ENCODE measurements around the gene ELOVL6. TPM values are rescaled to one million over a fixed set of nuclear protein-coding genes. Genes with fewer than 3 reads are reported as not detected.
"Not testable (repeated sequence)": the region's sequence is repeated elsewhere in the genome, so short reads cannot be mapped to it uniquely, and the experiment has no call there.

Gene ELOVL6
- total and polyA plus RNA-seq, 2 experiments from 2014 or later, result 12.8 to 18.1 TPM

DNA sequence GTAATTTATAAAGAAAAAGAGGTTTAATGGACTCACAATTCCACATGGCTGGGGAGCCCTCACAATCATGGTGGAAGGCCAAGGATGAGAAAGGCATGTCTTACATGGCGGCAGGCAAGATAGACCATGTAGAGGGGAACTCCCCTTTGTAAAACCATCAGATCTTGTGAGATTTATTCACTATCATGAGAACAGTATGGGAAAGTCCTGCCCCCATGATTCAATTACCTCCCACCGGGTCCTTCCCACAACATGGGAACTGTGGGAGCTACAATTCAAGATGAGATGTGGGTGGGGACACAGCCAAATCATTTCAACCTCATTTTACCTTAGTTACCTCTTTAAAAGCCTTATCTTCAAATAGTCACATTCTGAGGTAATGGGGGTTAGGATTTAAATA lies 30.9 kb upstream of the ELOVL6 start:
- no peaks in the 10 kb centered on the region for H3K79me2 ChIP-seq

DNA sequence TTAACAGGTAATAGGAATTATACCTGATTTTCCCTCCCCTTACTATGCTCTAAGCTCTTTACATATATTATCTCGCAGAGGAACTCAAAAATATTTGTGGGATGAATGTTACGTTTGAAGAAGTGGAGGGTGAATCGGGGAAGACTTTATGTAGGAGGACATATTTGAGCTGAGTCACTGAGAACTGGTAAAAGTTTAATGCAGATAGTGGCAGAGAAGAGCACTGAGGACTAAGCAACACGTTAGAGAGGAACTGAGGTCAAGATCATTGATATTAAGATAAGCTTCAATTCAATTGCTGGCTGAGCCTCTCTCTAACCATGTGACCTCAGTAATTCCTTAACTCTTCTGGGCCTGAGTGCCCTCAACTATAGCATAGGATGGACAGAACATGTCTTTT lies 26.4 kb upstream of the ELOVL6 start:
- Histone ChIP-seq H3K9me2 (replicated peaks; ENCODE audit: insufficient read depth) (no peaks in the 10 kb centered on the region), H3K4me1 (ENCODE audit: insufficient read depth) (no peaks in the 10 kb centered on the region), H3K4me2 (no peak overlapping the region), H3K4me3 (no peak overlapping the region), H4K20me1 (ENCODE audit: insufficient read depth, poor library complexity, severe bottlenecking) (no peaks in the 10 kb centered on the region), H3K27ac (no peak overlapping the region), H3K9me3 (ENCODE audit: low read depth) (no peaks in the 10 kb centered on the region), H2AFZ (no peak overlapping the region), H3K79me2 (no peaks in the 10 kb centered on the region), H3K27me3 (no peaks in the 10 kb centered on the region), H3K36me3 (replicated peaks; ENCODE audit: insufficient read depth, low read depth) (no peaks in the 10 kb centered on the region)
- DNase-seq (ENCODE audit: low spot score), result no peak
- 32% methylated on average over 4 of the region's 4 CpGs for WGBS (ENCODE audit: low lambda C conversion rate, missing lambda C conversion rate)
- TF ChIP-seq, protein P1, sequence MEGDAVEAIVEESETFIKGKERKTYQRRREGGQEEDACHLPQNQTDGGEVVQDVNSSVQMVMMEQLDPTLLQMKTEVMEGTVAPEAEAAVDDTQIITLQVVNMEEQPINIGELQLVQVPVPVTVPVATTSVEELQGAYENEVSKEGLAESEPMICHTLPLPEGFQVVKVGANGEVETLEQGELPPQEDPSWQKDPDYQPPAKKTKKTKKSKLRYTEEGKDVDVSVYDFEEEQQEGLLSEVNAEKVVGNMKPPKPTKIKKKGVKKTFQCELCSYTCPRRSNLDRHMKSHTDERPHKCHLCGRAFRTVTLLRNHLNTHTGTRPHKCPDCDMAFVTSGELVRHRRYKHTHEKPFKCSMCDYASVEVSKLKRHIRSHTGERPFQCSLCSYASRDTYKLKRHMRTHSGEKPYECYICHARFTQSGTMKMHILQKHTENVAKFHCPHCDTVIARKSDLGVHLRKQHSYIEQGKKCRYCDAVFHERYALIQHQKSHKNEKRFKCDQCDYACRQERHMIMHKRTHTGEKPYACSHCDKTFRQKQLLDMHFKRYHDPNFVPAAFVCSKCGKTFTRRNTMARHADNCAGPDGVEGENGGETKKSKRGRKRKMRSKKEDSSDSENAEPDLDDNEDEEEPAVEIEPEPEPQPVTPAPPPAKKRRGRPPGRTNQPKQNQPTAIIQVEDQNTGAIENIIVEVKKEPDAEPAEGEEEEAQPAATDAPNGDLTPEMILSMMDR (IDR thresholded peaks at IDR 0.05; ENCODE audit: poor library complexity), result no peak
- TF ChIP-seq EZH2 (IDR thresholded peaks at IDR 0.05; ENCODE audit: borderline replicate concordance) (no peak), EZH2phosphoT487 (IDR thresholded peaks at IDR 0.05; ENCODE audit: low read depth, severe bottlenecking, unreplicated experiment) (no peak)

More for the DNA sequence above, 30.9 kb upstream of the ELOVL6 start:
- Histone ChIP-seq H3K4me1 (ENCODE audit: insufficient read depth) (no peaks in the 10 kb centered on the region), H4K20me1 (ENCODE audit: insufficient read depth, poor library complexity, severe bottlenecking) (no peaks in the 10 kb centered on the region), H3K27ac (no peak overlapping the region), H3K9me3 (ENCODE audit: low read depth) (no peaks in the 10 kb centered on the region), H3K36me3 (replicated peaks; ENCODE audit: insufficient read depth, low read depth) (no peaks in the 10 kb centered on the region), H3K4me2 (no peak overlapping the region), H3K9me2 (replicated peaks; ENCODE audit: insufficient read depth) (no peaks in the 10 kb centered on the region), H3K4me3 (no peak overlapping the region), H3K27me3 (no peaks in the 10 kb centered on the region), H2AFZ (no peak overlapping the region)
- TF ChIP-seq EZH2phosphoT487 (IDR thresholded peaks at IDR 0.05; ENCODE audit: low read depth, severe bottlenecking, unreplicated experiment) (no peak), EZH2 (IDR thresholded peaks at IDR 0.05; ENCODE audit: borderline replicate concordance) (no peak)
- TF ChIP-seq, protein P1 (IDR thresholded peaks at IDR 0.05; ENCODE audit: poor library complexity), result no peak
- 93% methylated on average over 2 of the region's 2 CpGs for WGBS (ENCODE audit: low lambda C conversion rate, missing lambda C conversion rate)
- DNase-seq (ENCODE audit: low spot score), result no peak

DNA sequence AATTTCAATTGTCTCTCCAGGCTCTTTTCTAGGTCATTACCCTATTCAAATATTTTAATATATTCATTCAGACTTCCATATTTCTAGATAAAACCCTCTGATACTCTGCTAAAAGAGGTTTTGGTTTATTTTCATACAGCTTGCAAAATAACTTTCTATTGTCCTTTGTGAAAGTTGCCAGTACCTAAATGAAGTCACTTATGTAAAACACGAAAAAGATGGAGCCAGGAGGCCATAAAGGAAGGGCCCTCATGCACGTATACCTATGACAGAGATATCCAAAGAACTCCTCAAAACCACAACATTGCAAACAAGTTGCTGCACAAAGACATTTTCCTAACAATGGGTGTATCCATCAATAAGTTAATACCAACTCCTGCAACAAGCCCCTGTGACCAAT lies 25.7 kb upstream of the ELOVL6 start:
- no peak for TF ChIP-seq EZH2phosphoT487 (IDR thresholded peaks at IDR 0.05; ENCODE audit: low read depth, severe bottlenecking, unreplicated experiment)
- TF ChIP-seq, protein P1 (IDR thresholded peaks at IDR 0.05; ENCODE audit: poor library complexity), result no peak
- no peak for TF ChIP-seq EZH2 (IDR thresholded peaks at IDR 0.05; ENCODE audit: borderline replicate concordance)
- 93% methylated on average over 2 of the region's 2 CpGs for WGBS (ENCODE audit: low lambda C conversion rate, missing lambda C conversion rate)
- Histone ChIP-seq H3K79me2 (no peaks in the 10 kb centered on the region), H3K27ac (no peak overlapping the region), H3K9me3 (ENCODE audit: low read depth) (no peaks in the 10 kb centered on the region), H3K27me3 (no peaks in the 10 kb centered on the region), H4K20me1 (ENCODE audit: insufficient read depth, poor library complexity, severe bottlenecking) (no peaks in the 10 kb centered on the region), H2AFZ (no peak overlapping the region), H3K4me2 (no peak overlapping the region), H3K36me3 (replicated peaks; ENCODE audit: insufficient read depth, low read depth) (no peaks in the 10 kb centered on the region), H3K4me1 (ENCODE audit: insufficient read depth) (no peaks in the 10 kb centered on the region), H3K4me3 (no peak overlapping the region), H3K9me2 (replicated peaks; ENCODE audit: insufficient read depth) (no peaks in the 10 kb centered on the region)
- no peak for DNase-seq (ENCODE audit: low spot score)

DNA sequence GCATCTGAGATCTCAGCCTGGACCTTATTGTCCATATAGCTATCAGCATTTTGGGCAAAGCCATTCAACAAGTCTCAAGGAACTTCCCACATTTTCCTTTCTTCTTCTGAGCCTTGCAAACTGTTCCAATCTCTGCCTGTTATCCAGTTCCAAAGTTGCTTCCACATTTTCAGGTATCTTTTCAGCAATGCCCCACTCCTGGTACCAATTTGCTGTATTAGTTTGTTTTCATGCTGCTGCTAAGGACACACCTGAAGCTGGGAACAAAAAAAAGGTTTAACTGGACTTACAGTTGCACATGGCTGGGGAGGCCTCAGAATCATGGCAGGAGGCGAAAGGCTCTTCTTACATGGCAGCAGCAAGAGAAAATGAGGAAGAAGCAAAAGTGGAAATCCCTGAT lies 20.5 kb upstream of the ELOVL6 start:
- not testable (repeated sequence) for H3K9me2 ChIP-seq (replicated peaks; ENCODE audit: insufficient read depth); H3K4me1 ChIP-seq (ENCODE audit: insufficient read depth); H3K4me2 ChIP-seq; H2AFZ ChIP-seq; H3K27me3 ChIP-seq; H3K79me2 ChIP-seq; H3K4me3 ChIP-seq; DNase-seq (ENCODE audit: low spot score); H4K20me1 ChIP-seq (ENCODE audit: insufficient read depth, poor library complexity, severe bottlenecking); H3K9me3 ChIP-seq (ENCODE audit: low read depth); H3K36me3 ChIP-seq (replicated peaks; ENCODE audit: insufficient read depth, low read depth); H3K27ac ChIP-seq
- 100% methylated on average over 1 of the region's 1 CpG for WGBS (ENCODE audit: low lambda C conversion rate, missing lambda C conversion rate)

DNA sequence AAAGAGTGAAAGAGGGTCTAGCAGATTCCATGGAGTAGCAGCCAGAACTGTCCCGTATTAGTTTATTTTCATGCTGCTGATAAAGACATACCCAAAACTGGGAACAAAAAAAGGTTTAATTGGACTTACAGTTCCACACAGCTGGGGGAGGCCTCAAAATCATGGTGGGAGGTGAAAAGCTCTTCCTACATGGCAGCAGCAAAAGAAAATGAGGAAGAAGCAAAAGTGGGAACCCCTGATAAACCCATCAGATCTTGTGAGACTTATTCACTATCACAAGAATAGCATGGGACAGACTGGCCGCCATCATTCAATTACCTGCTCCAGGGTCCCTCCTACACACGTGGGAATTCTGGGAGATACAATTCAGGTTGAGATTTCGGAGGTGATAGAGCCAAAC lies 18.8 kb upstream of the ELOVL6 start:
- not testable (repeated sequence) for H3K9me2 ChIP-seq (replicated peaks; ENCODE audit: insufficient read depth); H3K4me2 ChIP-seq; H3K79me2 ChIP-seq; H3K9me3 ChIP-seq (ENCODE audit: low read depth); H3K27me3 ChIP-seq; H3K36me3 ChIP-seq (replicated peaks; ENCODE audit: insufficient read depth, low read depth); H3K27ac ChIP-seq; H4K20me1 ChIP-seq (ENCODE audit: insufficient read depth, poor library complexity, severe bottlenecking); H2AFZ ChIP-seq; H3K4me3 ChIP-seq; H3K4me1 ChIP-seq (ENCODE audit: insufficient read depth); DNase-seq (ENCODE audit: low spot score)
- WGBS (ENCODE audit: low lambda C conversion rate, missing lambda C conversion rate), result 76% methylated on average over 4 of the region's 4 CpGs

Measured in hepatocyte (in vitro differentiated cells).